Muscle of leg (tissue), 9 donors: ENCODE results near the gene FXYD6. TPM values are rescaled to one million over a fixed set of nuclear protein-coding genes. Genes with fewer than 3 reads are reported as not detected.

ENCODE experiments used
- polyA plus RNA-seq, 8 donors: library from polyadenylated mRNA; unstranded; fragments of 120-200 nt; gene quantifications; one replicate each; pipeline versions ENCODE4 v1.2.1 to v1.2.3, GENCODE V29; 2013; ENCODE audit warnings: inconsistent platforms in 1 of 8, low replicate concordance in 1 of 8; ENCODE audit not compliant: insufficient read length in 8 of 8, insufficient read depth in 1 of 8
- total RNA-seq: library from RNA; stranded (reverse); fragments of 120-200 nt; gene quantifications from one replicate; pipeline ENCODE4 v1.2.4, GENCODE V29; 2013

FXYD6 gene
- total and polyA plus RNA-seq, 9 donors = 103 to 209 (median 173) TPM

Other genes starting within 250 kb of the FXYD6 start
- gene DSCAML1, start 79.4 kb downstream of the FXYD6 start, total RNA-seq = 0.80 TPM
- gene DSCAML1, start 79.4 kb downstream of the FXYD6 start, polyA plus RNA-seq = under 1 TPM; 0.28 to 0.78 (median 0.53) TPM
- 3.3 TPM for gene FXYD2, start 51.9 kb downstream of the FXYD6 start, total RNA-seq
- 1 to 10 TPM in 6 of 8 donors, under 1 TPM in 2; 0.23 to 2.7 (median 1.2) TPM for gene FXYD2, start 51.9 kb downstream of the FXYD6 start, polyA plus RNA-seq
- 0.09 TPM for gene TMPRSS13, start 52.7 kb upstream of the FXYD6 start, total RNA-seq
- gene TMPRSS13, start 52.7 kb upstream of the FXYD6 start, polyA plus RNA-seq = 1 to 10 TPM in 1 of 8 donors, under 1 TPM in 7; 0.05 to 1.1 (median 0.11) TPM
- gene IL10RA, start 109.7 kb upstream of the FXYD6 start, total RNA-seq = 4.8 TPM
- 1 to 10 TPM; 2.9 to 7.8 (median 4.2) TPM for gene IL10RA, start 109.7 kb upstream of the FXYD6 start, polyA plus RNA-seq
- gene TMPRSS4, start 200.4 kb upstream of the FXYD6 start, total RNA-seq = not detected
- 1 to 10 TPM in 2 of 8 donors, under 1 TPM in 6; 0.07 to 5.2 (median 0.25) TPM for gene TMPRSS4, start 200.4 kb upstream of the FXYD6 start, polyA plus RNA-seq
- gene SMIM35, start 210.3 kb upstream of the FXYD6 start, total RNA-seq = under 0.01 TPM
- under 1 TPM; 0.04 to 0.47 (median 0.11) TPM for gene SMIM35, start 210.3 kb upstream of the FXYD6 start, polyA plus RNA-seq